Endodermal cell (in vitro differentiated cells): ENCODE results near the gene SYTL5. TPM values are rescaled to one million over a fixed set of nuclear protein-coding genes. Genes with fewer than 3 reads are reported as not detected.

Experiments
- DNase-seq: peaks from one replicate; pipeline ENCODE4 v3.0.0-alpha.2; 2017
- H3K27ac ChIP-seq: 2 replicates; pipeline ENCODE4 v1.5.1; 2013; ENCODE audit warnings: mild to moderate bottlenecking, low read depth, low read length, moderate library complexity
- H3K27me3 ChIP-seq: 2 replicates; pipeline ENCODE4 v1.6.1; 2013; ENCODE audit warnings: mild to moderate bottlenecking, low read length, moderate library complexity; ENCODE audit not compliant: insufficient read depth, control insufficient read depth, poor library complexity, severe bottlenecking
- H3K36me3 ChIP-seq: 2 replicates; pipeline ENCODE4 v1.7.0; 2013; ENCODE audit warnings: mild to moderate bottlenecking, low read length, moderate library complexity; ENCODE audit not compliant: control insufficient read depth, insufficient read depth
- H3K4me1 ChIP-seq: one replicate; pipeline ENCODE4 v1.7.0; 2013; ENCODE audit warnings: low read length; ENCODE audit not compliant: control insufficient read depth, insufficient read depth
- H3K4me3 ChIP-seq: 2 replicates; pipeline ENCODE4 v1.5.1; 2013; ENCODE audit warnings: mild to moderate bottlenecking, low read length, moderate library complexity
- H3K9ac ChIP-seq: 2 replicates; pipeline ENCODE4 v1.6.1; 2013; ENCODE audit warnings: mild to moderate bottlenecking, low read length, moderate library complexity; ENCODE audit not compliant: poor library complexity, severe bottlenecking; ENCODE audit errors: extremely low read depth
- H3K9me3 ChIP-seq: 2 replicates; pipeline ENCODE4 v1.6.1; 2013; ENCODE audit warnings: mild to moderate bottlenecking, low read length, moderate library complexity; ENCODE audit not compliant: control insufficient read depth
- H3K27ac Mint-ChIP-seq: 2 replicates; pipeline ENCODE4 v1.8.0; 2020; ENCODE audit warnings: mixed read lengths
- H3K27me3 Mint-ChIP-seq: 2 replicates; pipeline ENCODE4 v1.8.0; 2021; ENCODE audit warnings: mild to moderate bottlenecking, mixed read lengths; ENCODE audit not compliant: insufficient read depth
- H3K36me3 Mint-ChIP-seq: 2 replicates; pipeline ENCODE4 v1.8.0; 2020; ENCODE audit warnings: low read depth, mixed read lengths
- H3K4me1 Mint-ChIP-seq: 2 replicates; pipeline ENCODE4 v1.8.0; 2020; ENCODE audit warnings: mixed read lengths
- H3K4me3 Mint-ChIP-seq: 2 replicates; pipeline ENCODE4 v1.8.0; 2020; ENCODE audit warnings: mild to moderate bottlenecking, moderate library complexity, mixed read lengths
- H3K9me3 Mint-ChIP-seq: 2 replicates; pipeline ENCODE4 v1.8.0; 2020; ENCODE audit warnings: mild to moderate bottlenecking, mixed read lengths
- WGBS, 2 experiments: methylation state at CpG; one replicate each; pipeline versions ENCODE4 v1.1.5 to v1.1.7; 2013; ENCODE audit warnings: missing lambda C conversion rate in 2 of 2, mixed read lengths in 1 of 2; ENCODE audit not compliant: insufficient coverage in 1 of 2, insufficient read length in 1 of 2; 5-methylcytosine and 5-hydroxymethylcytosine counted together
- total RNA-seq, 2 donors: library from RNA; stranded (reverse); fragmentation: NEBNext Ultra II Directional in 1 of 2; extraction: Animal tissue kit (Norgen Biotek cat#: 25700) in 1 of 2; gene quantifications; 2 replicates in 1 of 2; 3 replicates in 1 of 2; pipeline ENCODE4 v1.2.1, GENCODE V29; 2021
- TF ChIP-seq, protein P1 (sequence below): fragments of 200-600 bp; sonication (generic); conservative IDR thresholded peaks from 2 replicates; pipeline ENCODE4 v1.5.0; 2021; ENCODE audit warnings: antibody characterized with exemption, mild to moderate bottlenecking

SYTL5 gene
- total RNA-seq, 2 donors from 2014 or later, result 8.1 to 8.6 TPM

DNA sequence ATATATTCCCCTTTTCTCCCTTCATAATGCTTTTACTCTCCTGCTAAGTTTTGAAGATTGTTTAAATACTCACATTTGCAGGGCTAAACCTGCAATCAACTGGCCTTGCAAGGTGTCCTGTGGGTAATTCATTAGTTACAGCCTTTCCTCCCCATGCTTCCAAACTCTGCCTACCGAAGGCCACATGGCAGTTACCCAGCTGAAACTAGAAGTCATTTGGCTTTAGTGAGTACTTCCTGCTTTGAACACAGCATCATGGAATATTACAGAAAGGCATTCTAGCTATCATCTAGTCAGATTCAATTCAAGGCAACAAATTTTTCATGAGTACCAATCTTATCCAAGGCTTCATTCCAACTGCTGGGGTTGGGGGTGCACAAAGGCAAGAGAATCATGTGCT, 158.7 kb downstream of the SYTL5 start:
- Mint-ChIP-seq H3K9me3 (peaks cover 48% of the 10 kb centered on the region), H3K27ac (no peak overlapping the region), H3K27me3 (no peaks in the 10 kb centered on the region), H3K36me3 (no peaks in the 10 kb centered on the region), H3K4me1 (peaks cover 18% of the 10 kb centered on the region), H3K4me3 (no peak overlapping the region)
- Histone ChIP-seq H3K4me1 (no peaks in the 10 kb centered on the region), H3K27me3 (no peaks in the 10 kb centered on the region), H3K9ac (no peak overlapping the region), H3K9me3 (no peaks in the 10 kb centered on the region), H3K36me3 (no peaks in the 10 kb centered on the region), H3K4me3 (no peak overlapping the region), H3K27ac (no peak overlapping the region)
- WGBS, 2 experiments, result 88% methylated on average over 1 of the region's 1 CpG; no CpG with 5 or more reads in 1 of the 2 experiments
- TF ChIP-seq, protein P1, sequence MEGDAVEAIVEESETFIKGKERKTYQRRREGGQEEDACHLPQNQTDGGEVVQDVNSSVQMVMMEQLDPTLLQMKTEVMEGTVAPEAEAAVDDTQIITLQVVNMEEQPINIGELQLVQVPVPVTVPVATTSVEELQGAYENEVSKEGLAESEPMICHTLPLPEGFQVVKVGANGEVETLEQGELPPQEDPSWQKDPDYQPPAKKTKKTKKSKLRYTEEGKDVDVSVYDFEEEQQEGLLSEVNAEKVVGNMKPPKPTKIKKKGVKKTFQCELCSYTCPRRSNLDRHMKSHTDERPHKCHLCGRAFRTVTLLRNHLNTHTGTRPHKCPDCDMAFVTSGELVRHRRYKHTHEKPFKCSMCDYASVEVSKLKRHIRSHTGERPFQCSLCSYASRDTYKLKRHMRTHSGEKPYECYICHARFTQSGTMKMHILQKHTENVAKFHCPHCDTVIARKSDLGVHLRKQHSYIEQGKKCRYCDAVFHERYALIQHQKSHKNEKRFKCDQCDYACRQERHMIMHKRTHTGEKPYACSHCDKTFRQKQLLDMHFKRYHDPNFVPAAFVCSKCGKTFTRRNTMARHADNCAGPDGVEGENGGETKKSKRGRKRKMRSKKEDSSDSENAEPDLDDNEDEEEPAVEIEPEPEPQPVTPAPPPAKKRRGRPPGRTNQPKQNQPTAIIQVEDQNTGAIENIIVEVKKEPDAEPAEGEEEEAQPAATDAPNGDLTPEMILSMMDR, result no peak
- DNase-seq, result no peak

DNA sequence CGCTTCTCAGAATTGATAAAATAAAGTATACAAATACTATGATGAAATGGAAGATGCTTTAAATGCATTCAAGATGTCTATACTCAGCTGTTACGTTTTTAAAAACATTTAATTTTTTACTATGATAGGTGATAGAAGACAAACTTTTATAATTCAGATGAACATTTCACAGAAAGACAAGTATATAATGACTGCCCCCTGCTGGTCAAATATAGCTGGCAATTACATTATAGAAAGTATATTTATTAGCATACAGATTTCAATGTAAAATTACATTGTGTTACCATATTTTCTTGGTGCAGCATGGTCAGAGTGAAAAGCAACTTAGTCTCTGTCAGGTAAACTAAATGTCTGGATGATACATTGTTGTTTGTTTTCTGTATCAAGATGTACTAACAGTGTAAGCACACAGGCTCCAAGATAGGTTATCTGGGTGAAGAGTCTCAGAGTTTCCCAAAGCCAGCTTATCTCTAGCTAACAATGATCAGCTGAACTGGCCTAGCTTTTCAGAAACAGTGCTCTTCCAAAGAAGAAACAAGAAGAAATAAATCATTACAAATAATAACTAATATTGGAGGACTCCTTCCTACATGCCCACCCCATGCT, 160.2 kb downstream of the SYTL5 start:
- TF ChIP-seq, protein P1, result peak; percentile 88

DNA sequence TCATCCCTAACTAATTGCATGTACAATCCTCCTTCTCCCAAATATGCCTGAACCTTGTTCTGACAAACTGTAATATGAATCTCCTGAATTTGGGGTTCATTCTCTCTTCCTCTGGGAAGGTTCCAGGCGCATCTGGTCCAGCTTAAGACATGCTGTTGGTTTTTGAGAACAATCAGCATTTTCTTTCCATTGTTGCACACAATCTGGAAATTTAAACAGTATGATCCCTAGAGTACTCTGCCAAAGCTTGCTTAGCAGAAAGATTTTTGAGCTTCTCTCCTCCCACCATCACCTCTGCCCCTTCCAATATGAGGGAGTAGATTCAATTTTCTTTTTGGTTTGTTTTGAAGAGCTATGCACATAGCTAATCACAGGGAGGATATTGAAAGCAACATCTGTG, 164.2 kb downstream of the SYTL5 start:
- TF ChIP-seq, protein P1, result no peak
- Mint-ChIP-seq H3K27me3 (no peaks in the 10 kb centered on the region), H3K4me1 (peaks cover 9% of the 10 kb centered on the region)

More for the DNA sequence above, 160.2 kb downstream of the SYTL5 start:
- Histone ChIP-seq H3K9ac (no peak overlapping the region), H3K4me1 (no peaks in the 10 kb centered on the region), H3K9me3 (no peaks in the 10 kb centered on the region), H3K36me3 (no peaks in the 10 kb centered on the region), H3K27ac (no peak overlapping the region), H3K4me3 (no peak overlapping the region), H3K27me3 (no peaks in the 10 kb centered on the region)
- peaks cover 22% of the 10 kb centered on the region for H3K4me1 Mint-ChIP-seq
- H3K36me3 Mint-ChIP-seq, result no peaks in the 10 kb centered on the region
- no peak overlapping the region for H3K4me3 Mint-ChIP-seq
- H3K9me3 Mint-ChIP-seq, result peaks cover 42% of the 10 kb centered on the region
- no peaks in the 10 kb centered on the region for H3K27me3 Mint-ChIP-seq
- no peak overlapping the region for H3K27ac Mint-ChIP-seq
- WGBS, 2 experiments, result no CpG with 5 or more reads among the region's 2 CpGs
- DNase-seq, result no peak

More for the DNA sequence above, 164.2 kb downstream of the SYTL5 start:
- Histone ChIP-seq H3K27me3 (no peaks in the 10 kb centered on the region), H3K4me1 (no peaks in the 10 kb centered on the region), H3K36me3 (no peaks in the 10 kb centered on the region), H3K9ac (no peak overlapping the region), H3K9me3 (no peaks in the 10 kb centered on the region), H3K4me3 (no peak overlapping the region), H3K27ac (no peak overlapping the region)
- Mint-ChIP-seq H3K36me3 (no peaks in the 10 kb centered on the region), H3K27ac (no peak overlapping the region), H3K9me3 (peaks cover 33% of the 10 kb centered on the region), H3K4me3 (no peak overlapping the region)
- WGBS, 2 experiments, result 76 to 100% methylated on average over 1 of the region's 1 CpG
- no peak for DNase-seq
